Kidney tubule cell (primary cell): ENCODE measurements around the gene DIAPH3.
A peak's percentile ranks its signal among the peaks of the same experiment; 100 is the strongest.

Source experiments
- DNase-seq: peaks from one replicate; pipeline ENCODE4 v3.0.0-alpha.2; 2018; ENCODE audit warnings: low spot score

DIAPH3 gene

GRCh38 chr13:59782696-59783095 is 381.0 kb downstream of the DIAPH3 start:
- no peak for DNase-seq

GRCh38 chr13:59780058-59780457 is 383.7 kb downstream of the DIAPH3 start:
- peak; percentile 22 for DNase-seq

GRCh38 chr13:59776924-59777690 is 386.6 kb downstream of the DIAPH3 start:
- peak; percentile 70 for DNase-seq

GRCh38 chr13:59774491-59774971 is 389.2 kb downstream of the DIAPH3 start:
- peak; percentile 41 for DNase-seq

- no peak for DNase-seq
These were observed 392.5 kb downstream of the DIAPH3 start for GRCh38 chr13:59771272-59771671.

- DNase-seq, result no peak
These were observed 393.3 kb downstream of the DIAPH3 start for GRCh38 chr13:59770451-59770850.

GRCh38 chr13:59766236-59766635 is 397.5 kb downstream of the DIAPH3 start:
- no peak for DNase-seq

- no peak for DNase-seq
These were observed 408.0 kb downstream of the DIAPH3 start for GRCh38 chr13:59755632-59756290.

- no peak for DNase-seq
These were observed 409.3 kb downstream of the DIAPH3 start for GRCh38 chr13:59754411-59754810.

GRCh38 chr13:59750860-59751259 is 412.9 kb downstream of the DIAPH3 start:
- DNase-seq, result peak; percentile 62

- DNase-seq, result no peak
These were observed 415.7 kb downstream of the DIAPH3 start for GRCh38 chr13:59748046-59748445.

- DNase-seq, result peak; percentile 15
These were observed 416.2 kb downstream of the DIAPH3 start for GRCh38 chr13:59747529-59747928.

GRCh38 chr13:59746291-59746962 is 417.3 kb downstream of the DIAPH3 start:
- peak; percentile 61 for DNase-seq

GRCh38 chr13:59745392-59745788 is 418.3 kb downstream of the DIAPH3 start:
- DNase-seq, result peak; percentile 76

- DNase-seq, result peak; percentile 12
These were observed 418.9 kb downstream of the DIAPH3 start for GRCh38 chr13:59744747-59745391.

- peak; percentile 10 for DNase-seq
These were observed 420.5 kb downstream of the DIAPH3 start for GRCh38 chr13:59743195-59743594.

- no peak for DNase-seq
These were observed 421.3 kb downstream of the DIAPH3 start for GRCh38 chr13:59742467-59742866.

- DNase-seq, result no peak
These were observed 424.8 kb downstream of the DIAPH3 start for GRCh38 chr13:59738921-59739320.

- peak; percentile 41 for DNase-seq
These were observed 429.3 kb downstream of the DIAPH3 start for GRCh38 chr13:59734393-59734792.

GRCh38 chr13:59733744-59734143 is 430.0 kb downstream of the DIAPH3 start:
- DNase-seq, result no peak

- no peak for DNase-seq
These were observed 433.7 kb downstream of the DIAPH3 start for GRCh38 chr13:59730026-59730425.

GRCh38 chr13:59728896-59729545 is 434.7 kb downstream of the DIAPH3 start:
- DNase-seq, result peak; percentile 16
